Activated CD4-positive, CD25-positive, alpha-beta regulatory T cell treated with anti-CD3 and anti-CD28 coated beads, Interleukin-2, amount 50 U/mL, for 24 hours (primary cell): ENCODE results near the gene WHRN.

ENCODE experiments used
- ATAC-seq, 2 donors: fragments of 150-1000 bp; cut with Tn5 transposase; one replicate each; pipeline ENCODE4 v1.10.0; 2021; ENCODE audit warnings: mild to moderate bottlenecking in 1 of 2, moderate library complexity in 1 of 2

Gene WHRN

GRCh38 chr9:114489928-114490327 is 15.3 kb downstream of the WHRN start:
- no peak for ATAC-seq

- no peak for ATAC-seq
Observed at GRCh38 chr9:114488398-114489129, 16.7 kb downstream of the WHRN start.

GRCh38 chr9:114487607-114488300 is 17.5 kb downstream of the WHRN start:
- ATAC-seq = peak; percentile 27 to 34

- no peak for ATAC-seq
Observed at GRCh38 chr9:114486205-114486963, 18.9 kb downstream of the WHRN start.

- ATAC-seq = peak; percentile 81 to 86
Observed at GRCh38 chr9:114484854-114485443, 20.3 kb downstream of the WHRN start.

- peak; percentile 29 to 34 for ATAC-seq
Observed at GRCh38 chr9:114484215-114484853, 20.9 kb downstream of the WHRN start.

GRCh38 chr9:114483499-114483898 is 21.8 kb downstream of the WHRN start:
- ATAC-seq = no peak

- no peak for ATAC-seq
Observed at GRCh38 chr9:114482593-114482992, 22.7 kb downstream of the WHRN start.

GRCh38 chr9:114481789-114482188 is 23.5 kb downstream of the WHRN start:
- no peak for ATAC-seq

GRCh38 chr9:114480746-114481435 is 24.4 kb downstream of the WHRN start:
- ATAC-seq = no peak

GRCh38 chr9:114478871-114479270 is 26.4 kb downstream of the WHRN start:
- no peak for ATAC-seq

- ATAC-seq = no peak
Observed at GRCh38 chr9:114478459-114478858, 26.8 kb downstream of the WHRN start.

GRCh38 chr9:114477642-114478041 is 27.6 kb downstream of the WHRN start:
- ATAC-seq = no peak

GRCh38 chr9:114476891-114477469 is 28.3 kb downstream of the WHRN start:
- ATAC-seq = no peak

GRCh38 chr9:114475412-114476135 is 29.7 kb downstream of the WHRN start:
- no peak for ATAC-seq

- ATAC-seq = no peak
Observed at GRCh38 chr9:114474425-114474824, 30.8 kb downstream of the WHRN start.

- no peak for ATAC-seq
Observed at GRCh38 chr9:114473447-114473801, 31.8 kb downstream of the WHRN start.

- no peak for ATAC-seq
Observed at GRCh38 chr9:114472765-114473446, 32.4 kb downstream of the WHRN start.

- no peak for ATAC-seq
Observed at GRCh38 chr9:114471157-114471556, 34.1 kb downstream of the WHRN start.

- ATAC-seq = no peak
Observed at GRCh38 chr9:114470581-114470980, 34.7 kb downstream of the WHRN start.
